ENCODE results near the gene MARCO.
A peak's percentile ranks its signal among the peaks of the same experiment; 100 is the strongest.
"Not testable (repeated sequence)": the region's sequence is repeated elsewhere in the genome, so short reads cannot be mapped to it uniquely, and the experiment has no call there.

MARCO gene

DNA sequence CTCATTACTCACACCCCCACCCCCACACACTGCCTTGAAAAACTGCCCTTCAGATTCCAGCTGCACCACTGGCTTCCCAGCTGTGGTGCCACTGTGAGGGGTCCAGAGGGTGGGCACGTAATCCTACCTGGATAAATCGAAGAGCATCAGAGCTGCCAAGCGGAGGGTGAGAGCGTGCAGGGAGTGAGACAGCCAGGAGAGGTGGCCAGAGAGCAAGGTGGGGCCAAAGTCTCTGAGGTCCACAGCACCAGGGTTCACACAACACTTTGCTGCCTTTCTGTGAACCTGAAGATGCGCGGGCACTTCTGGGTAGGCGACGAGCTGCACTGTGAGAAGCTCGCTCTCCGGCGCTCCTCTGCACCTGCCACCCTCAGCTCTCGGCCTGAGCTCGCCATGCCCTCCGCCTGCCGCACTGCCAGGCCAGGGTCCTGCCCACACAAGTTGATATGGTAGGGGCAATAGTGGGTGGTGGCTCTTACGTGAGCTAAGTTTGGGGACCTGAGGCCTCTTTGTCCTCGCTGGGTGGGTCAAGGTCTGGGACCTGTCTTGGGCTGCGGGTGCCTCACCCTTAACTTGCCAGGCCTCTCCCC is 83.9 kb downstream of the MARCO start:
- no peak for DNase-seq (ENCODE audit: extremely low read depth, insufficient read length)
- Histone ChIP-seq H3K4me3 (replicated peaks; ENCODE audit: low read depth, low read length) (no peak overlapping the region), H3K36me3 (ENCODE audit: control insufficient read depth, insufficient read depth, low read length) (no peaks in the 10 kb centered on the region), H3K27me3 (replicated peaks; ENCODE audit: control insufficient read depth, insufficient read depth, low read length) (0 out of 2 replicates have a peak, but pooled peaks cover 2% of the 10 kb centered on the region)
- TF ChIP-seq, protein P1, sequence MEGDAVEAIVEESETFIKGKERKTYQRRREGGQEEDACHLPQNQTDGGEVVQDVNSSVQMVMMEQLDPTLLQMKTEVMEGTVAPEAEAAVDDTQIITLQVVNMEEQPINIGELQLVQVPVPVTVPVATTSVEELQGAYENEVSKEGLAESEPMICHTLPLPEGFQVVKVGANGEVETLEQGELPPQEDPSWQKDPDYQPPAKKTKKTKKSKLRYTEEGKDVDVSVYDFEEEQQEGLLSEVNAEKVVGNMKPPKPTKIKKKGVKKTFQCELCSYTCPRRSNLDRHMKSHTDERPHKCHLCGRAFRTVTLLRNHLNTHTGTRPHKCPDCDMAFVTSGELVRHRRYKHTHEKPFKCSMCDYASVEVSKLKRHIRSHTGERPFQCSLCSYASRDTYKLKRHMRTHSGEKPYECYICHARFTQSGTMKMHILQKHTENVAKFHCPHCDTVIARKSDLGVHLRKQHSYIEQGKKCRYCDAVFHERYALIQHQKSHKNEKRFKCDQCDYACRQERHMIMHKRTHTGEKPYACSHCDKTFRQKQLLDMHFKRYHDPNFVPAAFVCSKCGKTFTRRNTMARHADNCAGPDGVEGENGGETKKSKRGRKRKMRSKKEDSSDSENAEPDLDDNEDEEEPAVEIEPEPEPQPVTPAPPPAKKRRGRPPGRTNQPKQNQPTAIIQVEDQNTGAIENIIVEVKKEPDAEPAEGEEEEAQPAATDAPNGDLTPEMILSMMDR (IDR thresholded peaks at IDR 0.05; ENCODE audit: insufficient read depth, low read length, poor library complexity, severe bottlenecking), result no peak

DNA sequence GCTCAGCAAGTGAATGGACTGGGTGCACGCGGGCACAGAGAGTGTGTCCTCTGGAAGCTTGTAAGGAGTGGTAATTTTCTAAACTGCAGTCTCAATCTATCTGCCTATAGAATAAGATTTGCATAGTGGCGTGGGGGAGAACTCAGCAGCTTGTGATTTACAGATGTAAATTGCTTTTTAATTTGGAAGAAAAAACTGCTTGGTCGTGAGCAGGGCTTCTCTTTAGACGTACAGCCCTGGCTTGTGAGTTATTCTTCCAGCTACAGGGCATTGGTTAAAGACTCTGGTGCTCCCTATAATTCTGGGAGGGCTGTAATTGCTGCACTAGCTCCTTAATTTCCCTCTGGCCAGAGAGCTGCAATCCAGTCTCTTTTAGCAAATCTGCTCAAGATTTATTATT is 84.9 kb downstream of the MARCO start:
- no peak for DNase-seq (ENCODE audit: extremely low read depth, insufficient read length)
- TF ChIP-seq, protein P1 (IDR thresholded peaks at IDR 0.05; ENCODE audit: insufficient read depth, low read length, poor library complexity, severe bottlenecking), result no peak
- 0 out of 2 replicates have a peak, but pooled peaks cover 2% of the 10 kb centered on the region for H3K27me3 ChIP-seq (replicated peaks; ENCODE audit: control insufficient read depth, insufficient read depth, low read length)
- no peak overlapping the region for H3K4me3 ChIP-seq (replicated peaks; ENCODE audit: low read depth, low read length)
- H3K36me3 ChIP-seq (ENCODE audit: control insufficient read depth, insufficient read depth, low read length), result no peaks in the 10 kb centered on the region

DNA sequence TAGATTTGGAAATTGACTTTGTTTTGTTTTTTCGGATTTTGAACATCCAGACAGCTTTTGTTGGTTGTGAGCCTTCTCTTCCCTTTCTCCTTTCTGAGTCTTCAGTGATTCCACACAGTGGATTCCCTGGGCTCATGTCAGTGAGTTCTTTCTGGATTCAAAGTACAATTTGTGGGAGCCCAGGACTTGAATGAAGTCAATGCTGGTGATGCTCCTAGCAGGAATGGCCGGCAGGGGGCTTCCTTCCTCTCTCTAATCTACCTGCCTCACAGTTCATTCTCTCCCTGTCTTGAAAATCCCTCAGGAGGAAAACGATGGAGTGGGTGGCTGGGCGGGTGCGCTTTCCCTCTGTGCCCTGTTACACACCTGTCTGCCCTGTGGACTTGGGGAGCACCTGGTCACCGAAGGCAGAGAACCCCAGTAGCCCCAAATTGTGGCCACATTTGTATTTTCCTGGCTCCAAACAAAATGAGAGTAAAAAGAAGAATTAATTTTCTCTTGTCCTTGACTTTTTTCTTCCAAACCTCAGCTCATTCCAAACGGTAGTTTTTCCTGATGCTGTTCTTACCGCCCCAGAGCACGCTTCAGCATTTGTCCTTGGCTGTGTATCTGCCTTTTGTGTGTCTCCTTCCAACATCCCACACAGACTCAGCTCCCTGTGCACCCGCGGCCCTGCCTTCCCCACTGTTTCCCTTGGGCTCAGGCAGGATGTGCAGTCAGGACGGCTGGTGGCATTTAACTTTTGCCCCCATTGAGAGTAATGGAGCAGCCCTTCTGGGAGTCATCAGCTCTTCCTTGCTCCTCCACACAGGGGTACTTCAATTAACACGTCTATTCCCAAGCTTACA is 86.6 kb downstream of the MARCO start:
- Histone ChIP-seq H3K4me3 (replicated peaks; ENCODE audit: low read depth, low read length) (no peak overlapping the region), H3K36me3 (ENCODE audit: control insufficient read depth, insufficient read depth, low read length) (no peaks in the 10 kb centered on the region), H3K27me3 (replicated peaks; ENCODE audit: control insufficient read depth, insufficient read depth, low read length) (no peaks in the 10 kb centered on the region)
- TF ChIP-seq, protein P1 (IDR thresholded peaks at IDR 0.05; ENCODE audit: insufficient read depth, low read length, poor library complexity, severe bottlenecking), result peak; percentile 72
- DNase-seq (ENCODE audit: extremely low read depth, insufficient read length), result no peak

DNA sequence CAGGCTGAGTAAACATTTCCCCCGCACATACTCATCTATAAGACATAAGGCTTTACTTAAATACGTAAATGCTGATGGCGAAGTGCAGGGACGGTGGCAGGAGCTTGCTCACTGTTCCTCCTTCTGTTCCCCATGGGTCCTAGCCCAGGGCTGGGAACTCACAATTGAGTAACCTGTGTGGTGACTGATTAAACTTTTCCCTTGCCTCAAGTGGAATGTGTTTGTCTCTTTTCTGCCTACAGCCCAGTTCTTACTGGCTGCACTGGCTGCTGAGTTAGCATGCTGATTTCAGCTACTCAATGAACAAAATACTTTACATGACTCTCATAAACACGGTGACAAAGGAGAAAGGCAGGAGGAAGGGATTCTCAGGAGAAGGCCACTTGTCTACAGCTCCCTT is 87.3 kb downstream of the MARCO start:
- Histone ChIP-seq H3K36me3 (ENCODE audit: control insufficient read depth, insufficient read depth, low read length) (no peaks in the 10 kb centered on the region), H3K27me3 (replicated peaks; ENCODE audit: control insufficient read depth, insufficient read depth, low read length) (no peaks in the 10 kb centered on the region), H3K4me3 (replicated peaks; ENCODE audit: low read depth, low read length) (no peak overlapping the region)
- DNase-seq (ENCODE audit: extremely low read depth, insufficient read length), result no peak
- TF ChIP-seq, protein P1 (IDR thresholded peaks at IDR 0.05; ENCODE audit: insufficient read depth, low read length, poor library complexity, severe bottlenecking), result no peak

DNA sequence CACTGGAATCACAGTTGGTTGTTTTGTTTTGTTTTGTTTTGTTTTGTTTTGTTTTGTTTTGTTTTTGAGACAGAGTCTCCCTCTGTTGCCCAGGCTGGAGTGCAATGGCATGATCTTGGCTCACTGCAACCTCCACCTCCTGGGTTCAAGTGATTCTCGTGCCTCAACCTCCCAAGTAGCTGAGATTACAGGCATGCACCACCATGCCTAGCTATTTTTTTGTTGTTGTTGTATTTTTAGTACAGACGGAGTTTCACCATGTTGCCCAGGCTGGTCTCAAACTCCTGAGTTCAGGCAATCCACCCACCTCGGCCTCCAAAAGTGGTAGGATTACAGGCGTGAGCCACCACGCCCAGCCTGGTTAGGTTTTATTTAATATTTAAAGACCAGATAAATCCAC is 95.9 kb downstream of the MARCO start:
- DNase-seq (ENCODE audit: extremely low read depth, insufficient read length); H3K4me3 ChIP-seq (replicated peaks; ENCODE audit: low read depth, low read length); H3K36me3 ChIP-seq (ENCODE audit: control insufficient read depth, insufficient read depth, low read length); H3K27me3 ChIP-seq (replicated peaks; ENCODE audit: control insufficient read depth, insufficient read depth, low read length): not testable (repeated sequence)

DNA sequence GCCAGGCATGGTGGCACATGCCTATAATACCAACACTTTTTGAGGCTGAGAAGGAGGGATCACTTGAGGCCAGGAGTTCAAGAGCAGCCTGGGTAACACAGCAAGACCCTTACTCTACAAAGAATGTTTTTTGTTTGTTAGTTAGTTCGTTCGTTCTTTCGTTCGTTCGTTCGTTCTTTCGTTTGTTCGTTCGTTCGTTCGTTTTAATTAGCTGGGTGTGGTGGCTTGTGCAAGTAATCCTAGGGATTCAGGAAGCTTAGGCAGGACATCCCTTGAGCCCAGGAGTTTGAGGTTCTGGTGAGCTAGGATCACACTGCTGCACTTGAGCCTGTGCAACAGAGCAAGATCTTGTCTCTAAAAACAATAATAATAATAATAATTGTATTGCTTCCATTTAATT is 98.7 kb downstream of the MARCO start:
- DNase-seq (ENCODE audit: extremely low read depth, insufficient read length), result no peak
- H3K27me3 ChIP-seq (replicated peaks; ENCODE audit: control insufficient read depth, insufficient read depth, low read length), result no peaks in the 10 kb centered on the region
- H3K4me3 ChIP-seq (replicated peaks; ENCODE audit: low read depth, low read length), result no peak overlapping the region
- TF ChIP-seq, protein P1 (IDR thresholded peaks at IDR 0.05; ENCODE audit: insufficient read depth, low read length, poor library complexity, severe bottlenecking), result no peak
- no peaks in the 10 kb centered on the region for H3K36me3 ChIP-seq (ENCODE audit: control insufficient read depth, insufficient read depth, low read length)

All from GM06990 (cell line).